ENCODE data around the gene RPS17.
"Not testable (repeated sequence)": the region's sequence is repeated elsewhere in the genome, so short reads cannot be mapped to it uniquely, and the experiment has no call there.

Gene RPS17

DNA sequence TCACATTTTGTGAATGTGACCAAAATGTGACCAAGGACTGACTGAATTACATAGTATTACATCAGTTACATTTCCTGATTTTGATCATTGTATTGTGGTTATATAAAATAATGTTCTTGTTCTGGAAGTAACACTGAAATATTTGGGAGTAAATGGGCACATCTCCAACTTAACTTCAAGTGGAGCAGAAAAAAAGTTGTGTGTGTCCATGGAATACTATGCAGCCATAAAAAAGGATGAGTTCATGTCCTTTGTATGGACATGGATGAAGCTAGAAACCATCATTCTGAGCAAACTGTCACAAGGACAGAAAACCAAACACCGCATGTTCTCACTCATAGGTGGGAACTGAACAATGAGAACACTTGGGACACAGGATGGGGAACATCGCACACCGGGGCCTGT lies 5.8 kb downstream of the RPS17 start:
- peaks cover 31% of the 10 kb centered on the region for H4K20me1 ChIP-seq (ENCODE audit: insufficient read depth, low read length)
- peaks cover 13% of the 10 kb centered on the region; the same call in 1 of the 2 replicates for H3K4me1 ChIP-seq (ENCODE audit: low read length)
- peaks cover 19% of the 10 kb centered on the region for H3K36me3 ChIP-seq (replicated peaks; ENCODE audit: insufficient read depth, low read length)
- not testable (repeated sequence) for DNase-seq; H2AFZ ChIP-seq (ENCODE audit: low read length); H3K27ac ChIP-seq (ENCODE audit: low read length); H3K4me3 ChIP-seq (ENCODE audit: low read length); H3K4me2 ChIP-seq (ENCODE audit: low read depth, low read length); H3K9ac ChIP-seq (ENCODE audit: low read length); H3K27me3 ChIP-seq (replicated peaks; ENCODE audit: insufficient read depth, low read length); H3K9me3 ChIP-seq (replicated peaks; ENCODE audit: insufficient read depth, low read length); H3K9me2 ChIP-seq (replicated peaks; ENCODE audit: insufficient read depth, low read length)
- H3K79me2 ChIP-seq (ENCODE audit: low read length) = peaks cover 30% of the 10 kb centered on the region
- H3F3A ChIP-seq (ENCODE audit: insufficient read depth, low read length) = peaks cover 44% of the 10 kb centered on the region

GRCh38 chr15:82533801-82534200 lies 6.5 kb downstream of the RPS17 start:
- Histone ChIP-seq H3K27me3 (replicated peaks; ENCODE audit: insufficient read depth, low read length) (no peaks in the 10 kb centered on the region), H3K4me2 (ENCODE audit: low read depth, low read length) (no peak overlapping the region), H3K9ac (ENCODE audit: low read length) (no peak overlapping the region), H3K36me3 (replicated peaks; ENCODE audit: insufficient read depth, low read length) (peaks cover 19% of the 10 kb centered on the region), H3F3A (ENCODE audit: insufficient read depth, low read length) (peaks cover 39% of the 10 kb centered on the region), H3K79me2 (ENCODE audit: low read length) (peaks cover 24% of the 10 kb centered on the region), H3K4me1 (ENCODE audit: low read length) (peaks cover 13% of the 10 kb centered on the region; the same call in 1 of the 2 replicates), H3K27ac (ENCODE audit: low read length) (no peak overlapping the region), H2AFZ (ENCODE audit: low read length) (no peak overlapping the region), H3K4me3 (ENCODE audit: low read length) (no peak overlapping the region), H3K9me3 (replicated peaks; ENCODE audit: insufficient read depth, low read length) (no peaks in the 10 kb centered on the region), H3K9me2 (replicated peaks; ENCODE audit: insufficient read depth, low read length) (no peaks in the 10 kb centered on the region), H4K20me1 (ENCODE audit: insufficient read depth, low read length) (peaks cover 29% of the 10 kb centered on the region)
- TF ChIP-seq EZH2 (optimal IDR thresholded peaks at IDR 0.05; ENCODE audit: low read depth, low read length) = no peak
- TF ChIP-seq CTCF (IDR thresholded peaks at IDR 0.05; ENCODE audit: low read length) = no peak
- TF ChIP-seq EZH2phosphoT487 (IDR thresholded peaks at IDR 0.05; ENCODE audit: low read length) = no peak
- DNase-seq = no peak

- no peaks in the 10 kb centered on the region for H3K27me3 ChIP-seq (replicated peaks; ENCODE audit: insufficient read depth, low read length)
- H3F3A ChIP-seq (ENCODE audit: insufficient read depth, low read length) = peaks cover 31% of the 10 kb centered on the region
- H3K4me1 ChIP-seq (ENCODE audit: low read length) = peaks cover 8% of the 10 kb centered on the region; the same call in 1 of the 2 replicates
- no peaks in the 10 kb centered on the region for H3K9me3 ChIP-seq (replicated peaks; ENCODE audit: insufficient read depth, low read length)
- H4K20me1 ChIP-seq (ENCODE audit: insufficient read depth, low read length) = peaks cover 21% of the 10 kb centered on the region
- H3K36me3 ChIP-seq (replicated peaks; ENCODE audit: insufficient read depth, low read length) = peaks cover 11% of the 10 kb centered on the region
- H3K4me3 ChIP-seq (ENCODE audit: low read length) = no peak overlapping the region
- no peak overlapping the region for H3K4me2 ChIP-seq (ENCODE audit: low read depth, low read length)
- no peak for DNase-seq
- no peak overlapping the region for H2AFZ ChIP-seq (ENCODE audit: low read length)
- H3K79me2 ChIP-seq (ENCODE audit: low read length) = peaks cover 16% of the 10 kb centered on the region
- no peak overlapping the region for H3K27ac ChIP-seq (ENCODE audit: low read length)
- H3K9me2 ChIP-seq (replicated peaks; ENCODE audit: insufficient read depth, low read length) = no peaks in the 10 kb centered on the region
- H3K9ac ChIP-seq (ENCODE audit: low read length) = no peak overlapping the region
- TF ChIP-seq CTCF (IDR thresholded peaks at IDR 0.05; ENCODE audit: low read length) (no peak), EZH2phosphoT487 (IDR thresholded peaks at IDR 0.05; ENCODE audit: low read length) (no peak), EZH2 (optimal IDR thresholded peaks at IDR 0.05; ENCODE audit: low read depth, low read length) (no peak)
Measured at GRCh38 chr15:82532991-82533481, 7.2 kb downstream of the RPS17 start.

DNA sequence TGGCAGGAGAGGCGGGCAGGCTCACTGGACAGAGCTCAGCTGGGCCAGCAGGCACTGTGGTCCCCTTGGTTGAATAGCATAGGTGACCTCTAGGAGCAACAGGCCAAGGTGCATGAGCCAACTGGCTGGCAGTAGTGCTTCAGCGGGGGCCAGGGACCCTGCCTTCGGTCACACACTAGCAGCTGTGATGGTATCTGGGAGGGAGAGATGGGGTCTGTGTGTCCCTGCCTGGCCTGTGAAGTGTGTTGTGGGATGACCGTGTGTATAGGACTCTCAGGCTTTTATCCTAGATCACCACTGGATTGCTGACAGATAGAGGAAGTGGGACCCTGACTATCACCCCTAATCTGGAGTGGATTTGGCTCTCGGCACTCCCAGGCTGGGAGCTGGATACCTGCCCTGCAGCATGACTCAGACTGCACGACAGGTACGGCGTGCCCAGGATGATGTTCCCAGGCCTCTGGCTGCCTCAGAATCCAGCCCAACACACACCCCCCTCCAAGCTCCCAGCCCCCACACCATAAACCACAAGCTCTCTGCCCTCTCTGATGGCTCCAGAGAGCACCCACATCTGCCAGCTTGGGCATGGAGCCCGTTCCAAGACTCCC lies 7.8 kb downstream of the RPS17 start:
- H3K36me3 ChIP-seq (replicated peaks; ENCODE audit: insufficient read depth, low read length) = peaks cover 6% of the 10 kb centered on the region
- H3K27me3 ChIP-seq (replicated peaks; ENCODE audit: insufficient read depth, low read length) = no peaks in the 10 kb centered on the region
- no peak overlapping the region for H3K27ac ChIP-seq (ENCODE audit: low read length)
- DNase-seq = no peak
- H3K9me2 ChIP-seq (replicated peaks; ENCODE audit: insufficient read depth, low read length) = no peaks in the 10 kb centered on the region
- no peak overlapping the region for H3K9ac ChIP-seq (ENCODE audit: low read length)
- H3F3A ChIP-seq (ENCODE audit: insufficient read depth, low read length) = peaks cover 26% of the 10 kb centered on the region
- no peak overlapping the region for H3K4me2 ChIP-seq (ENCODE audit: low read depth, low read length)
- no peak overlapping the region for H3K4me3 ChIP-seq (ENCODE audit: low read length)
- H3K79me2 ChIP-seq (ENCODE audit: low read length) = peaks cover 11% of the 10 kb centered on the region
- H4K20me1 ChIP-seq (ENCODE audit: insufficient read depth, low read length) = peaks cover 16% of the 10 kb centered on the region
- H3K9me3 ChIP-seq (replicated peaks; ENCODE audit: insufficient read depth, low read length) = no peaks in the 10 kb centered on the region
- no peak overlapping the region for H2AFZ ChIP-seq (ENCODE audit: low read length)
- TF ChIP-seq EZH2phosphoT487 (IDR thresholded peaks at IDR 0.05; ENCODE audit: low read length) = no peak
- TF ChIP-seq CTCF (IDR thresholded peaks at IDR 0.05; ENCODE audit: low read length) = no peak
- no peak for TF ChIP-seq EZH2 (optimal IDR thresholded peaks at IDR 0.05; ENCODE audit: low read depth, low read length)
- H3K4me1 ChIP-seq (ENCODE audit: low read length) = peaks cover 3% of the 10 kb centered on the region; the same call in 1 of the 2 replicates

Data from MM.1S (cell line).